IMR-90 (cell line): Measurements from ENCODE around the gene TRIM46. TPM values are rescaled to one million over a fixed set of nuclear protein-coding genes. Genes with fewer than 3 reads are reported as not detected.

Source experiments
- ATAC-seq: fragments of 200-7000 bp; cut with Tn5 transposase; 2 replicates; pipeline ENCODE4 v1.9.1; 2020; ENCODE audit warnings: low read depth, mild to moderate bottlenecking, moderate library complexity
- BruUV-seq: library from RNA; stranded (reverse); fragments of 400-500 nt; replicated peaks from 2 replicates; lab custom pipeline; 2021; lab: Mats Ljungman, UMichigan
- CTCF ChIA-PET: fragments of 300-600 bp; formaldehyde crosslinking; extraction: SDS; loops from one replicate; lab custom pipeline; 2021; ENCODE audit warnings: antibody characterized with exemption; lab: Yijun Ruan, JAX
- POLR2A ChIA-PET: fragments of 300-600 bp; sonication (Branson Sonifier 250); formaldehyde crosslinking; loops from one replicate; lab custom pipeline; 2022; ENCODE audit warnings: antibody characterized with exemption; ENCODE audit not compliant: unreplicated experiment; lab: Charles Lee
- DNase-seq: peaks from one replicate; pipeline ENCODE4 v3.0.0; 2013
- H2AFZ ChIP-seq: replicated peaks from 2 replicates; pipeline ENCODE3; 2013; ENCODE audit warnings: low read length, mild to moderate bottlenecking; ENCODE audit not compliant: poor library complexity
- H2AK5ac ChIP-seq: 2 replicates; pipeline ENCODE4 v1.6.1; 2013; ENCODE audit warnings: low read depth, low read length, inconsistent platforms
- H2AK9ac ChIP-seq: replicated peaks from 2 replicates; pipeline ENCODE3; 2013; ENCODE audit warnings: mild to moderate bottlenecking, low read depth, low read length, moderate library complexity; ENCODE audit not compliant: poor library complexity
- H2BK120ac ChIP-seq: 2 replicates; pipeline ENCODE4 v1.6.1; 2013; ENCODE audit warnings: low read depth, low read length, inconsistent platforms
- H2BK15ac ChIP-seq: 3 replicates; pipeline ENCODE4 v1.6.1; 2013; ENCODE audit warnings: low read depth, low read length, inconsistent platforms
- H2BK20ac ChIP-seq: 2 replicates; pipeline ENCODE4 v1.6.1; 2013; ENCODE audit warnings: low read depth, mild to moderate bottlenecking, inconsistent platforms, low read length, moderate library complexity
- H2BK5ac ChIP-seq: 2 replicates; pipeline ENCODE4 v1.6.1; 2013; ENCODE audit warnings: mild to moderate bottlenecking, low read depth, low read length, inconsistent platforms; ENCODE audit not compliant: poor library complexity, severe bottlenecking
- H3K14ac ChIP-seq: replicated peaks from 2 replicates; pipeline ENCODE4 v1.6.1; 2013; ENCODE audit warnings: low read depth, low read length, inconsistent platforms
- H3K18ac ChIP-seq: 2 replicates; pipeline ENCODE4 v1.6.1; 2013; ENCODE audit warnings: low read depth, low read length, control low read depth
- H3K23ac ChIP-seq: 2 replicates; pipeline ENCODE4 v1.6.1; 2013; ENCODE audit warnings: low read depth, low read length, inconsistent platforms
- H3K27ac ChIP-seq: 2 replicates; pipeline ENCODE4 v1.5.1; 2013; ENCODE audit warnings: mild to moderate bottlenecking, control low read depth, low read length; ENCODE audit not compliant: insufficient read depth
- H3K27me3 ChIP-seq: 2 replicates; pipeline ENCODE4 v1.6.1; 2013; ENCODE audit warnings: low read length; ENCODE audit not compliant: control insufficient read depth, insufficient read depth
- H3K36me3 ChIP-seq: 2 replicates; pipeline ENCODE4 v1.6.1; 2013; ENCODE audit warnings: low read length, mixed read lengths; ENCODE audit not compliant: control insufficient read depth, insufficient read depth
- H3K4ac ChIP-seq: 2 replicates; pipeline ENCODE4 v1.6.1; 2013; ENCODE audit warnings: low read depth, low read length, inconsistent platforms
- H3K4me1 ChIP-seq: 2 replicates; pipeline ENCODE4 v1.6.1; 2013; ENCODE audit warnings: low read length, mixed read lengths; ENCODE audit not compliant: control insufficient read depth, insufficient read depth
- H3K4me2 ChIP-seq: 2 replicates; pipeline ENCODE4 v1.6.1; 2013; ENCODE audit warnings: low read depth, mild to moderate bottlenecking, control low read depth, low read length, moderate library complexity
- H3K4me3 ChIP-seq: 2 replicates; pipeline ENCODE4 v1.5.1; 2013; ENCODE audit warnings: low read depth, mild to moderate bottlenecking, control low read depth, low read length, moderate library complexity; ENCODE audit not compliant: insufficient read depth
- H3K56ac ChIP-seq: 2 replicates; pipeline ENCODE4 v1.6.1; 2013; ENCODE audit warnings: low read length, inconsistent platforms; ENCODE audit not compliant: insufficient read depth; ENCODE audit errors: extremely low read depth
- H3K79me1 ChIP-seq, 2 experiments: 2 replicates each; pipeline ENCODE4 v1.6.1; 2013; ENCODE audit warnings: low read length in 2 of 2, inconsistent platforms in 1 of 2, low read depth in 1 of 2
- H3K9ac ChIP-seq: 2 replicates; pipeline ENCODE4 v1.6.1; 2013; ENCODE audit warnings: low read depth, low read length, control low read depth
- H3K9me1 ChIP-seq: 2 replicates; pipeline ENCODE4 v1.6.1; 2013; ENCODE audit warnings: low read length, inconsistent platforms; ENCODE audit not compliant: insufficient read depth
- H3K9me3 ChIP-seq: 2 replicates; pipeline ENCODE4 v1.6.1; 2013; ENCODE audit warnings: low read length; ENCODE audit not compliant: control insufficient read depth, insufficient read depth
- H4K20me1 ChIP-seq: 2 replicates; pipeline ENCODE4 v1.6.1; 2013; ENCODE audit warnings: low read length, inconsistent platforms; ENCODE audit not compliant: insufficient read depth
- H4K5ac ChIP-seq: 2 replicates; pipeline ENCODE4 v1.6.1; 2013; ENCODE audit warnings: mild to moderate bottlenecking, low read depth, low read length, control low read depth
- H4K8ac ChIP-seq, 2 experiments: 2 replicates each; pipeline ENCODE4 v1.6.1; 2013; ENCODE audit warnings: low read depth in 2 of 2, low read length in 2 of 2, control low read depth in 1 of 2, inconsistent platforms in 1 of 2
- H4K91ac ChIP-seq: 2 replicates; pipeline ENCODE4 v1.6.1; 2013; ENCODE audit warnings: low read depth, low read length, inconsistent platforms; ENCODE audit not compliant: insufficient read depth
- BHLHE40 ChIP-seq: fragments of 150-350 bp; IDR thresholded peaks from 2 replicates; pipeline ENCODE4 v1.6.1; 2016; ENCODE audit warnings: mild to moderate bottlenecking, low read depth, low read length
- POLR2A ChIP-seq: IDR thresholded peaks from 2 replicates; pipeline ENCODE4 v1.6.1; 2012; ENCODE audit warnings: mild to moderate bottlenecking, low read depth, low read length
- WGBS, 2 experiments: methylation state at CpG; one replicate each; pipeline versions ENCODE4 v1.1.5 to v1.1.7; 2013; ENCODE audit warnings: missing lambda C conversion rate in 2 of 2; ENCODE audit not compliant: insufficient read length in 1 of 2; ENCODE audit errors: extremely low coverage in 2 of 2; 5-methylcytosine and 5-hydroxymethylcytosine counted together
- dilution Hi-C: fragments of 300-500 bp; cut with HindIII; formaldehyde crosslinking; loops from one replicate; pipeline ENCODE4 v1.14.3; 2018; ENCODE audit warnings: low sequenced_read_pairs; ENCODE audit not compliant: unreplicated experiment
- in situ Hi-C: fragments of 300-500 bp; cut with MboI; formaldehyde crosslinking; loops from 3 replicates; pipeline ENCODE4 v1.14.3; 2019; ENCODE audit warnings: low sequenced_read_pairs, inconsistent platforms, mixed read lengths
- intact Hi-C: fragments of 100-400 bp; cut with micrococcal nuclease; formaldehyde crosslinking; loops from 2 replicates; pipeline ENCODE4 v1.10.0; 2022
- polyA plus RNA-seq, 3 experiments: library from polyadenylated mRNA; depleted of rRNA; stranded (reverse); fragments of >200 nt; gene quantifications; 2 replicates each; pipeline ENCODE4 v1.2.3, GENCODE V29; 2012; ENCODE audit warnings: low replicate concordance in 1 of 3
- total RNA-seq: library from RNA; depleted of rRNA; stranded (reverse); fragments of >200 nt; gene quantifications from 2 replicates; pipeline ENCODE4 v1.2.3, GENCODE V29; 2012

Gene TRIM46
- total and polyA plus RNA-seq, 2 of the 4 experiments (the other 2 are of a cell fraction) = 2.3 to 6.2 TPM

- Histone ChIP-seq H3K36me3 (peaks cover 28% of the 10 kb centered on the region), H4K91ac (no peak overlapping the region), H2BK5ac (no peak overlapping the region), H3K9ac (no peak overlapping the region), H3K4me2 (no peak overlapping the region), H3K4ac (no peak overlapping the region), H2AFZ (no peak overlapping the region), H3K27me3 (no peaks in the 10 kb centered on the region), H3K9me3 (no peaks in the 10 kb centered on the region), H3K27ac (no peak overlapping the region), H2BK15ac (no peak overlapping the region), H2AK5ac (no peak overlapping the region), H2BK120ac (no peak overlapping the region), H2BK20ac (no peak overlapping the region), H3K14ac (no peak overlapping the region), H4K5ac (no peak overlapping the region), H3K4me3 (no peak overlapping the region), H4K8ac (no peak overlapping the region), H3K79me1 (peaks cover 13 to 30% of the 10 kb centered on the region in 2 experiments; a peak in 3 of 4 replicates), H3K4me1 (peaks cover 15% of the 10 kb centered on the region), H3K18ac (no peak overlapping the region), H2AK9ac (peak overlapping the region; percentile 7), H3K9me1 (peaks cover 15% of the 10 kb centered on the region), H3K56ac (no peak overlapping the region), H4K20me1 (no peaks in the 10 kb centered on the region), H3K23ac (no peak overlapping the region)
- in situ Hi-C loops (no loop called here), intact Hi-C loops (no loop called here), dilution Hi-C loops (no loop called here)
- ATAC-seq (no peak), DNase-seq (no peak)
- 97% methylated on average over 6 of the region's 15 CpGs; no CpG with 5 or more reads in 1 of the 2 experiments for WGBS, 2 experiments
- ChIA-PET POLR2A (no interaction called here), CTCF (no interaction called here)
- BruUV-seq = TSS peak; percentile 45
- TF ChIP-seq POLR2A = no peak
- TF ChIP-seq BHLHE40 = no peak
These were observed 24.4 kb downstream of the TRIM46 start for GRCh38 chr1:155197901-155198546.
